Endothelial cell of umbilical vein (primary cell): ENCODE results near the gene SPAAR. TPM values are rescaled to one million over a fixed set of nuclear protein-coding genes. Genes with fewer than 3 reads are reported as not detected.

Source experiments
- BruUV-seq: library from RNA; stranded (reverse); fragments of 400-500 nt; replicated peaks from 2 replicates; lab custom pipeline; 2021; lab: Mats Ljungman, UMichigan
- CTCF ChIA-PET: fragments of 300-600, 350-600 bp; sonication (Branson Sonifier 250); formaldehyde crosslinking; loops from one replicate; lab custom pipeline; 2021; ENCODE audit warnings: antibody characterized with exemption, inconsistent platforms; lab: Charles Lee
- POLR2A ChIA-PET: fragments of 300-600, 350-600 bp; sonication (Branson Sonifier 250); formaldehyde crosslinking; loops from one replicate; lab custom pipeline; 2021; ENCODE audit warnings: antibody characterized with exemption, inconsistent platforms; lab: Charles Lee
- DNase-seq: peaks from one replicate; pipeline ENCODE4 v3.0.0-alpha.2; 2011; ENCODE audit warnings: low read depth, low spot score
- FAIRE-seq: peaks from 2 replicates; lab custom pipeline; 2011; peaks lifted over from hg19 to GRCh38; lab: Jason Lieb, UNC
- H2AFZ ChIP-seq: 2 replicates; pipeline ENCODE4 v1.6.0; 2012; ENCODE audit warnings: low read depth, low read length, control low read depth, inconsistent platforms
- H3K27ac ChIP-seq: 2 replicates; pipeline ENCODE4 v1.5.1; 2011; ENCODE audit warnings: low read depth, mild to moderate bottlenecking, control low read depth, low read length, moderate library complexity; ENCODE audit not compliant: insufficient read depth
- H3K27me3 ChIP-seq, 2 experiments: 2 replicates each; pipeline versions ENCODE4 v1.6.0 to v1.6.1; 2011; ENCODE audit warnings: low read length in 2 of 2, mixed read lengths in 1 of 2; ENCODE audit not compliant: control insufficient read depth in 2 of 2, insufficient read depth in 2 of 2
- H3K36me3 ChIP-seq, 2 experiments: 2 replicates in 1 of 2; 3 replicates in 1 of 2; pipeline ENCODE4 v1.5.1; 2011; ENCODE audit warnings: low read length in 2 of 2, mild to moderate bottlenecking in 1 of 2, moderate library complexity in 1 of 2; ENCODE audit not compliant: control insufficient read depth in 2 of 2, insufficient read depth in 2 of 2; ENCODE audit errors: extremely low read depth in 1 of 2
- H3K4me1 ChIP-seq: 3 replicates; pipeline ENCODE4 v1.5.1; 2011; ENCODE audit warnings: mild to moderate bottlenecking, low read length; ENCODE audit not compliant: control insufficient read depth, insufficient read depth; ENCODE audit errors: extremely low read depth
- H3K4me2 ChIP-seq: 2 replicates; pipeline ENCODE4 v1.6.1; 2011; ENCODE audit warnings: low read length, control low read depth, mixed read lengths; ENCODE audit not compliant: insufficient read depth
- H3K4me3 ChIP-seq, 3 experiments: fragments of 200-600 bp in 1 of 3; sonication (generic), shearing (Covaris generic) in 1 of 3; replicated peaks in 1 of 3; 2 replicates each; pipeline ENCODE4 v1.5.1; 2011 to 2016; ENCODE audit warnings: control low read depth in 3 of 3, low read length in 3 of 3, mild to moderate bottlenecking in 2 of 3, inconsistent platforms in 1 of 3, low read depth in 1 of 3, moderate library complexity in 1 of 3; ENCODE audit not compliant: insufficient read depth in 1 of 3
- H3K79me2 ChIP-seq: 2 replicates; pipeline ENCODE4 v1.6.0; 2012; ENCODE audit warnings: low read length, inconsistent platforms; ENCODE audit not compliant: control insufficient read depth, insufficient read depth
- H3K9ac ChIP-seq: replicated peaks from 2 replicates; pipeline ENCODE3; 2011; ENCODE audit warnings: low read length, control low read depth; ENCODE audit not compliant: insufficient read depth; ENCODE audit errors: extremely low read depth
- H3K9me1 ChIP-seq: replicated peaks from 3 replicates; pipeline ENCODE4 v1.6.0; 2011; ENCODE audit warnings: mild to moderate bottlenecking, low read length; ENCODE audit not compliant: control insufficient read depth, insufficient read depth; ENCODE audit errors: extremely low read depth
- H3K9me3 ChIP-seq: replicated peaks from 2 replicates; pipeline ENCODE4 v1.5.1; 2012; ENCODE audit warnings: low read length, inconsistent platforms; ENCODE audit not compliant: control insufficient read depth, insufficient read depth
- H4K20me1 ChIP-seq: replicated peaks from 2 replicates; pipeline ENCODE3; 2011; ENCODE audit warnings: mild to moderate bottlenecking, low read length; ENCODE audit not compliant: control insufficient read depth, insufficient read depth; ENCODE audit errors: extremely low read depth
- CTCF ChIP-seq, 2 donors: IDR thresholded peaks; 1 replicate in 1 of 2; 2 replicates in 1 of 2; pipeline ENCODE4 v1.5.1; 2011; ENCODE audit warnings: low read length in 2 of 2, mild to moderate bottlenecking in 2 of 2, moderate library complexity in 2 of 2, control low read depth in 1 of 2, inconsistent platforms in 1 of 2, low read depth in 1 of 2; ENCODE audit not compliant: insufficient read depth in 1 of 2; ENCODE audit errors: extremely low read depth in 1 of 2
- EZH2 ChIP-seq: IDR thresholded peaks from 2 replicates; pipeline ENCODE4 v1.6.1; 2012; ENCODE audit warnings: borderline replicate concordance, low read depth, mild to moderate bottlenecking, moderate library complexity, low read length, inconsistent platforms; ENCODE audit not compliant: severe bottlenecking
- FOS ChIP-seq: IDR thresholded peaks from 2 replicates; pipeline ENCODE4 v1.6.1; 2011; ENCODE audit warnings: mild to moderate bottlenecking, low read length, moderate library complexity, borderline replicate concordance; ENCODE audit not compliant: insufficient read depth
- GATA2 ChIP-seq: IDR thresholded peaks from 2 replicates; pipeline ENCODE4 v1.7.0; 2011; ENCODE audit warnings: low read depth, mild to moderate bottlenecking, moderate library complexity, mixed read lengths, low read length; ENCODE audit not compliant: insufficient read length, insufficient read depth
- JUN ChIP-seq: IDR thresholded peaks from 2 replicates; pipeline ENCODE4 v1.6.1; 2011; ENCODE audit warnings: borderline replicate concordance, low read depth; ENCODE audit not compliant: insufficient read length, insufficient read depth
- MAX ChIP-seq: IDR thresholded peaks from 2 replicates; pipeline ENCODE4 v1.6.1; 2011; ENCODE audit not compliant: insufficient read depth, insufficient read length
- MYC ChIP-seq: IDR thresholded peaks from one replicate; pipeline ENCODE4 v1.6.1; 2011; ENCODE audit warnings: mild to moderate bottlenecking, low read depth, low read length
- POLR2A ChIP-seq: IDR thresholded peaks from 2 replicates; pipeline ENCODE4 v1.6.1; 2012; ENCODE audit warnings: low read depth, mild to moderate bottlenecking, control low read depth, low read length
- POLR2AphosphoS5 ChIP-seq: IDR thresholded peaks from 2 replicates; pipeline ENCODE4 v1.6.1; 2012; ENCODE audit warnings: low read depth, mild to moderate bottlenecking, control low read depth, low read length, moderate library complexity; ENCODE audit not compliant: insufficient read depth
- dilution Hi-C: fragments of 300-500 bp; cut with MboI; formaldehyde crosslinking; loops from one replicate; pipeline ENCODE4 v1.15.0; 2019; ENCODE audit warnings: low sequenced_read_pairs; ENCODE audit not compliant: extremely low pct_ligation_motif_present
- intact Hi-C: fragments of 100-400 bp; cut with micrococcal nuclease; formaldehyde crosslinking; loops from one replicate; pipeline ENCODE4 v1.10.0; 2022
- polyA plus RNA-seq, 4 experiments: library from polyadenylated mRNA; depleted of rRNA in 3 of 4; stranded (reverse) in 3 of 4; unstranded in 1 of 4; fragments of >200 nt; gene quantifications; 2 replicates each; pipeline versions ENCODE4 v1.2.1 to v1.2.3, GENCODE V29; 2011 to 2012; ENCODE audit warnings: missing spikeins in 1 of 4
- total RNA-seq: library from RNA; stranded (reverse); gene quantifications from 2 replicates; pipeline ENCODE4 v1.2.3, GENCODE V29; 2021

The SPAAR gene
- total and polyA plus RNA-seq, 2 donors (not counting 3 experiments of a cell fraction or from before 2014, with no cell fraction given), result 20.8 to 24.8 TPM

- peaks cover 10 to 40% of the 10 kb centered on the region in 2 experiments for H3K27me3 ChIP-seq
- CTCF ChIA-PET, result interaction anchor here (1.1 to 4.8 kb wide), 3 partner anchors 10 to 93 kb away, joined by 3 to 27 read pairs (median 13); partner anchors contain the start of gene OR13J1
- no peaks in the 10 kb centered on the region for H3K4me1 ChIP-seq
- no peak overlapping the region for H3K27ac ChIP-seq
- no peak overlapping the region for H2AFZ ChIP-seq
- FAIRE-seq (no peak), DNase-seq (no peak)
- no peaks in the 10 kb centered on the region for H3K9me1 ChIP-seq
- H3K4me2 ChIP-seq, result no peak overlapping the region
- TF ChIP-seq MAX (no peak), MYC (no peak), GATA2 (no peak), EZH2 (no peak), POLR2AphosphoS5 (no peak), JUN (no peak), FOS (no peak), POLR2A (no peak), CTCF (IDR thresholded peaks at IDR 0.05; ENCODE audit: extremely low read depth in 1 of 2, insufficient read depth in 1 of 2, low read depth in 1 of 2, low read length in 2 of 2) (no peak)
- H3K9me3 ChIP-seq, result no peaks in the 10 kb centered on the region
- H3K36me3 ChIP-seq, result no peaks in the 10 kb centered on the region
- H3K79me2 ChIP-seq, result no peaks in the 10 kb centered on the region
- no peak overlapping the region for H3K4me3 ChIP-seq
- intact Hi-C loops (no loop called here), dilution Hi-C loops (no loop called here)
- POLR2A ChIA-PET, result no interaction called here
- H3K9ac ChIP-seq, result no peak overlapping the region
- H4K20me1 ChIP-seq, result no peaks in the 10 kb centered on the region
- BruUV-seq, result no TSS peak
Observed at GRCh38 chr9:35861161-35861897, 48.0 kb upstream of the SPAAR start.
